Measurements from ENCODE around the gene TMBIM1. TPM values are rescaled to one million over a fixed set of nuclear protein-coding genes. Genes with fewer than 3 reads are reported as not detected.
A peak's percentile ranks its signal among the peaks of the same experiment; 100 is the strongest.

The TMBIM1 gene
- 66.9 and 100 TPM in 2 replicates for total RNA-seq (2012; rRNA removed)

GRCh38 chr2:218292048-218293014 lies at the start of gene TMBIM1:
TMBIM1 (minus strand) TSS chr2:218292503; CDS start chr2:218282141, 10,362 bp downstream.
- Histone ChIP-seq H3K9me3 (replicated peaks; ENCODE audit: low read length) (no peaks in the 10 kb centered on the region), H3K4me2 (ENCODE audit: low read length) (peak within 1 kb of the TSS; percentile 91), H3K4me3 (ENCODE audit: low read length) (peak within 1 kb of the TSS; percentile 87), H3K36me3 (ENCODE audit: insufficient read depth, low read length) (no peaks in the 10 kb centered on the region), H3K27me3 (ENCODE audit: control insufficient read depth, insufficient read depth, low read length) (no peaks in the 10 kb centered on the region), H3K4me1 (ENCODE audit: control insufficient read depth, insufficient read depth, low read length) (peaks cover 36% of the 10 kb centered on the region), H3K9ac (ENCODE audit: low read depth, low read length) (peak within 1 kb of the TSS; percentile 91)

GRCh38 chr2:218341381-218341780 lies 49.1 kb upstream of the TMBIM1 start:
- Histone ChIP-seq H3K4me3 (ENCODE audit: low read length) (no peak overlapping the region), H3K27me3 (ENCODE audit: control insufficient read depth, insufficient read depth, low read length) (peaks cover 11% of the 10 kb centered on the region), H3K4me1 (ENCODE audit: control insufficient read depth, insufficient read depth, low read length) (no peaks in the 10 kb centered on the region), H3K36me3 (ENCODE audit: insufficient read depth, low read length) (no peaks in the 10 kb centered on the region), H3K9ac (ENCODE audit: low read depth, low read length) (no peak overlapping the region), H3K9me3 (replicated peaks; ENCODE audit: low read length) (no peaks in the 10 kb centered on the region), H3K4me2 (ENCODE audit: low read length) (no peak overlapping the region)

DNA sequence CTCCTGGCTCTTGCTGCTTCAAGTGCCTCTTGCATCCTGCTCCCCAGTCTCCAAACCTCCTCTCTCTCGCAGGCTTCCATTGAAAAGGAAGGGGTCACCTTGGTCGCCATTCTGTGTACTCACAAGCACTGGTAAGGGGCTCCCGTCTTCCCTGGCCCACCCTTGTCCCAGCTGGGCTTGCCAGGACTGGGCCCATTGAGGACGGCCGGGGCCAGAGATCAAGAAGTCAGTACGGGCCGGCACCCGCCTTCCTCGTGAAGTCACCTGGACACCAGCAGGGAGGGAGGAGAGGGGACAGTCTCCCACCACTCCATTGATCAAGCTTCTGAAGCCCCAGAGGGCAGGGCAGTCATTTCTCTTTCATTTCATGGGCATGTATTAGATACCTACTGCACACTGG lies 48.4 kb upstream of the TMBIM1 start:
- no peak overlapping the region for H3K4me2 ChIP-seq (ENCODE audit: low read length)
- no peaks in the 10 kb centered on the region for H3K9me3 ChIP-seq (replicated peaks; ENCODE audit: low read length)
- no peak overlapping the region for H3K9ac ChIP-seq (ENCODE audit: low read depth, low read length)
- no peaks in the 10 kb centered on the region for H3K36me3 ChIP-seq (ENCODE audit: insufficient read depth, low read length)
- H3K27me3 ChIP-seq (ENCODE audit: control insufficient read depth, insufficient read depth, low read length) = peaks cover 6% of the 10 kb centered on the region
- H3K4me1 ChIP-seq (ENCODE audit: control insufficient read depth, insufficient read depth, low read length) = no peaks in the 10 kb centered on the region
- H3K4me3 ChIP-seq (ENCODE audit: low read length) = no peak overlapping the region

- Histone ChIP-seq H3K4me2 (ENCODE audit: low read length) (no peak overlapping the region), H3K9me3 (replicated peaks; ENCODE audit: low read length) (no peaks in the 10 kb centered on the region), H3K36me3 (ENCODE audit: insufficient read depth, low read length) (no peaks in the 10 kb centered on the region), H3K4me1 (ENCODE audit: control insufficient read depth, insufficient read depth, low read length) (no peaks in the 10 kb centered on the region), H3K4me3 (ENCODE audit: low read length) (no peak overlapping the region), H3K9ac (ENCODE audit: low read depth, low read length) (no peak overlapping the region), H3K27me3 (ENCODE audit: control insufficient read depth, insufficient read depth, low read length) (no peaks in the 10 kb centered on the region)
Observed at GRCh38 chr2:218334531-218334930, 42.2 kb upstream of the TMBIM1 start.

DNA sequence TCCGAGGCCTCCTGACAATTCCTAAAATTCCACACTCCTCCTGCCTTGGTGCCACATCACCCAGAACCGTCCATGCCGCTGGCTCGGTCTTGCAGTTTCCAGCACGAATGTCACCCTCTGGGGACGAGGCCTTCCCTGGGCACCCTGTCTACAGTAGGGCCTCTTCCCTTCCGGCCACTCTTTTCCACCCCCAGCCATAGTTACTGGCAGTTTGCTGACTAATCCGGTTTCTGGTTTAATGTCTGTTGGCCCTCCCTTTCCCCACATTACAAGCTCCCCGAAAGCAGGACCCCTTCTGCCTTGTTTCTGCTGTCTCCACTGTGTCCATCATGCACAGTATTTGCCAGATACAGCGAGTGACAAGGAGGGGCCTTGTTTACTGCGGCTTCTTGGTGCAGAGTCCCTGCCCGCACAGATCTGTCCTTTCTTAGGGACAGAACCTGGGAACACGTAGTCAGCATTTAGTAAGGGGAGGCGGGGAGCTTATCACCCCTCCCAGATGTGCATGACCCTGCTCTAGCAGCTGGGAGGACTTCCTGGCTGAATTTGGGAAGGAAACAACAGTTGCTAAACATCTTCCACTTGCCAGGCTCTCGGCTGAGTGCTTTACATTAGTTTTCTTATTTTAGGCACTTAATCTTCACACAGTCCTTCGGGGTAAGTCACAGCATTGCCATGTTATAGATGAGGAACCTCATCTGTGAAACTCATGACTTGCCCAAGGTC lies 40.8 kb upstream of the TMBIM1 start:
- H3K9me3 ChIP-seq (replicated peaks; ENCODE audit: low read length) = no peaks in the 10 kb centered on the region
- no peak overlapping the region for H3K4me2 ChIP-seq (ENCODE audit: low read length)
- no peak overlapping the region for H3K4me3 ChIP-seq (ENCODE audit: low read length)
- no peaks in the 10 kb centered on the region for H3K27me3 ChIP-seq (ENCODE audit: control insufficient read depth, insufficient read depth, low read length)
- H3K36me3 ChIP-seq (ENCODE audit: insufficient read depth, low read length) = no peaks in the 10 kb centered on the region
- H3K9ac ChIP-seq (ENCODE audit: low read depth, low read length) = no peak overlapping the region
- no peaks in the 10 kb centered on the region for H3K4me1 ChIP-seq (ENCODE audit: control insufficient read depth, insufficient read depth, low read length)

DNA sequence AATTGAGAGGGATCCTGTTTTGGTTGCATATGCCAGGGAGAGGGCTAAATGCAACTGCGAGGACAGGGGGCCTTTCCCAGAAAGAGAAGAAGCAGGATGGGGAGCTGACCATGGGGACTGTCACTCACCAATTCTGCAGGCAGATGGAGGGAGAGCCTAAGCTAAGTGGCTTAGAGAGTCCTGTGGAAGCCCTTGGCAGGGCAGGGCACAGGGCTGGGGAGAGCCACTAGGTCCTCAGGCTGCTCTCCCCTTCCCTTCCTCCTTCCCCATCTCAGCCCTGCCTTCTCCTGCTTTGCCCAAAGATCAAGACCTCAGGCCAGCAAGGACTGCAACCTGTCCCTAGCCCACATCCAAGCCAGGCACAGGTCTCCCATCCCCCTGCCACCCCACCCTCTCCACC lies 40.0 kb upstream of the TMBIM1 start:
- no peak overlapping the region for H3K9ac ChIP-seq (ENCODE audit: low read depth, low read length)
- H3K9me3 ChIP-seq (replicated peaks; ENCODE audit: low read length) = no peaks in the 10 kb centered on the region
- no peaks in the 10 kb centered on the region for H3K36me3 ChIP-seq (ENCODE audit: insufficient read depth, low read length)
- H3K27me3 ChIP-seq (ENCODE audit: control insufficient read depth, insufficient read depth, low read length) = no peaks in the 10 kb centered on the region
- H3K4me2 ChIP-seq (ENCODE audit: low read length) = no peak overlapping the region
- H3K4me1 ChIP-seq (ENCODE audit: control insufficient read depth, insufficient read depth, low read length) = no peaks in the 10 kb centered on the region
- H3K4me3 ChIP-seq (ENCODE audit: low read length) = no peak overlapping the region

GRCh38 chr2:218331745-218332144 lies 39.4 kb upstream of the TMBIM1 start:
- H3K9me3 ChIP-seq (replicated peaks; ENCODE audit: low read length) = no peaks in the 10 kb centered on the region
- no peak overlapping the region for H3K4me3 ChIP-seq (ENCODE audit: low read length)
- no peaks in the 10 kb centered on the region for H3K27me3 ChIP-seq (ENCODE audit: control insufficient read depth, insufficient read depth, low read length)
- no peak overlapping the region for H3K4me2 ChIP-seq (ENCODE audit: low read length)
- H3K4me1 ChIP-seq (ENCODE audit: control insufficient read depth, insufficient read depth, low read length) = no peaks in the 10 kb centered on the region
- no peak overlapping the region for H3K9ac ChIP-seq (ENCODE audit: low read depth, low read length)
- no peaks in the 10 kb centered on the region for H3K36me3 ChIP-seq (ENCODE audit: insufficient read depth, low read length)

DNA sequence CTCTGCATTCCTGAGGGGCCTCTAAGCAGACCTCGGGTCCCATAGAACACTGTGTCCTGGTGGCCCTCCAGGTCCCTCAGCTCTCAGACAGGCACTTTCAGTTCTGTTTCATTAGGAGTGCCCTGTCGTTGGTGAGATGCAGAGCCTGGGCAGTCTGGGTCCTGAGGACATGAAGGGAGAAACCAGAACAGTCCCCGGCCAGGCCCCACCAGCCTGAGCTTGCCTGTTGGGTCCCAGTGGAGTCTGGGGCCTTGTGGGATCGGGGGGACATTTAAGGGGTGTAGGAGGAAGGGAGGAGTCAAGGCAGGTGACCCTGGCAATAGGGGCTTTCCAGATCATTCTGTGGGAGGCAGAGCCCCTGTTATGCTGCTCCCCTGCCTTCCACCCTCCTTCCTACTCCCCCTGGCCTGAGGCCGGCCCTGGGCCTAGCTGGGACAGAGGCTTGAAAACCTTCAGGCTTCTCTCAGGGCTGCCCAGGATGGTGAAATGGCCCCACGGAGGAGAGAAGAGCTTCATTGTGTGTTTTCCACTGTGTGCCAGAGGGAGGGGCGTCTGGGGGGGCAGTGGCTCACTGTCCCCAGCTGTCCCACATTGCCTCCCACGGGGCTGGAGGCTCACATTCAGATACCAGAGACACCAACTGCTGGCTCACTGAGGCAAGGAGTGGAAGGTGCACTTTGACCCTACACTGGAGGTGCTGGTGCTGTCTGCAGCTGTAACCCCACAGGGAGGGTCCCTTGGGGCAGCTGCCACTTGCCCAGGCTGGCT lies 37.7 kb upstream of the TMBIM1 start:
- no peak overlapping the region for H3K9ac ChIP-seq (ENCODE audit: low read depth, low read length)

GRCh38 chr2:218329027-218329825 lies 36.9 kb upstream of the TMBIM1 start:
- Histone ChIP-seq H3K4me2 (ENCODE audit: low read length) (no peak overlapping the region), H3K4me1 (ENCODE audit: control insufficient read depth, insufficient read depth, low read length) (peaks cover 1% of the 10 kb centered on the region), H3K36me3 (ENCODE audit: insufficient read depth, low read length) (no peaks in the 10 kb centered on the region), H3K9ac (ENCODE audit: low read depth, low read length) (no peak overlapping the region), H3K9me3 (replicated peaks; ENCODE audit: low read length) (no peaks in the 10 kb centered on the region), H3K4me3 (ENCODE audit: low read length) (no peak overlapping the region), H3K27me3 (ENCODE audit: control insufficient read depth, insufficient read depth, low read length) (peaks cover 3% of the 10 kb centered on the region)

More for the DNA sequence above, 37.7 kb upstream of the TMBIM1 start:
- Histone ChIP-seq H3K36me3 (ENCODE audit: insufficient read depth, low read length) (no peaks in the 10 kb centered on the region), H3K4me1 (ENCODE audit: control insufficient read depth, insufficient read depth, low read length) (no peaks in the 10 kb centered on the region), H3K27me3 (ENCODE audit: control insufficient read depth, insufficient read depth, low read length) (peaks cover 3% of the 10 kb centered on the region), H3K4me2 (ENCODE audit: low read length) (no peak overlapping the region), H3K9me3 (replicated peaks; ENCODE audit: low read length) (no peaks in the 10 kb centered on the region), H3K4me3 (ENCODE audit: low read length) (no peak overlapping the region)

GRCh38 chr2:218328294-218328693 lies 36.0 kb upstream of the TMBIM1 start:
- Histone ChIP-seq H3K36me3 (ENCODE audit: insufficient read depth, low read length) (no peaks in the 10 kb centered on the region), H3K4me1 (ENCODE audit: control insufficient read depth, insufficient read depth, low read length) (peaks cover 9% of the 10 kb centered on the region), H3K4me3 (ENCODE audit: low read length) (no peak overlapping the region)

More at GRCh38 chr2:218328294-218328693, 36.0 kb upstream of the TMBIM1 start:
- H3K4me2 ChIP-seq (ENCODE audit: low read length) = no peak overlapping the region
- H3K27me3 ChIP-seq (ENCODE audit: control insufficient read depth, insufficient read depth, low read length) = peaks cover 3% of the 10 kb centered on the region
- no peak overlapping the region for H3K9ac ChIP-seq (ENCODE audit: low read depth, low read length)
- H3K9me3 ChIP-seq (replicated peaks; ENCODE audit: low read length) = no peaks in the 10 kb centered on the region
